ENCODE data around the gene SYNCRIP. TPM values are rescaled to one million over a fixed set of nuclear protein-coding genes. Genes with fewer than 3 reads are reported as not detected.

Gene SYNCRIP
- polyA plus RNA-seq, 1 donor from 2014 or later: 111 TPM

GRCh38 chr6:85576476-85576875 is 66.2 kb downstream of the SYNCRIP start:
- TF ChIP-seq EZH2 (IDR thresholded peaks at IDR 0.05; ENCODE audit: borderline replicate concordance, insufficient read depth, low read length, poor library complexity, severe bottlenecking) (no peak), MXI1 (conservative IDR thresholded peaks at IDR 0.05; ENCODE audit: poor library complexity, severe bottlenecking) (no peak), EP300 (conservative IDR thresholded peaks at IDR 0.05; ENCODE audit: poor library complexity, severe bottlenecking) (peak; percentile 52), SMC3 (conservative IDR thresholded peaks at IDR 0.05; ENCODE audit: poor library complexity) (no peak)
- no peaks in the 10 kb centered on the region for H3K9me2 ChIP-seq (ENCODE audit: insufficient read depth, low read length)
- H3K9me3 ChIP-seq (ENCODE audit: low read length): no peaks in the 10 kb centered on the region
- H3K9ac ChIP-seq (ENCODE audit: low read length): no peak overlapping the region
- no peak overlapping the region for H3K4me3 ChIP-seq (ENCODE audit: low read length)
- H2AFZ ChIP-seq (ENCODE audit: low read depth, low read length): no peak overlapping the region
- H3K36me3 ChIP-seq (ENCODE audit: insufficient read depth, low read length): no peaks in the 10 kb centered on the region
- H3K27ac ChIP-seq (ENCODE audit: low read length): no peak overlapping the region
- H4K20me1 ChIP-seq (ENCODE audit: insufficient read depth): no peaks in the 10 kb centered on the region
- no peaks in the 10 kb centered on the region for H3F3A ChIP-seq (ENCODE audit: insufficient read depth, low read length, poor library complexity, severe bottlenecking)
- peaks cover 13% of the 10 kb centered on the region for H3K79me2 ChIP-seq (replicated peaks; ENCODE audit: insufficient read depth, low read length)
- H3K27me3 ChIP-seq (ENCODE audit: insufficient read depth, low read depth, low read length): no peaks in the 10 kb centered on the region
- H3K4me2 ChIP-seq (ENCODE audit: low read length): no peak overlapping the region

GRCh38 chr6:85574932-85575598 is 67.6 kb downstream of the SYNCRIP start:
- Histone ChIP-seq H3K9me3 (ENCODE audit: low read length) (no peaks in the 10 kb centered on the region), H3K79me2 (replicated peaks; ENCODE audit: insufficient read depth, low read length) (peaks cover 13% of the 10 kb centered on the region), H3K4me3 (ENCODE audit: low read length) (no peak overlapping the region), H3K9me2 (ENCODE audit: insufficient read depth, low read length) (no peaks in the 10 kb centered on the region), H3K4me2 (ENCODE audit: low read length) (no peak overlapping the region), H3K27me3 (ENCODE audit: insufficient read depth, low read depth, low read length) (no peaks in the 10 kb centered on the region), H3F3A (ENCODE audit: insufficient read depth, low read length, poor library complexity, severe bottlenecking) (no peaks in the 10 kb centered on the region), H3K36me3 (ENCODE audit: insufficient read depth, low read length) (no peaks in the 10 kb centered on the region), H3K27ac (ENCODE audit: low read length) (no peak overlapping the region), H4K20me1 (ENCODE audit: insufficient read depth) (no peaks in the 10 kb centered on the region), H3K9ac (ENCODE audit: low read length) (no peak overlapping the region), H2AFZ (ENCODE audit: low read depth, low read length) (no peak overlapping the region)
- TF ChIP-seq RAD21 (conservative IDR thresholded peaks at IDR 0.05) (no peak), REST (IDR thresholded peaks at IDR 0.05; ENCODE audit: borderline replicate concordance) (no peak), EP300 (conservative IDR thresholded peaks at IDR 0.05; ENCODE audit: poor library complexity, severe bottlenecking) (no peak), SMC3 (conservative IDR thresholded peaks at IDR 0.05; ENCODE audit: poor library complexity) (no peak), EZH2 (IDR thresholded peaks at IDR 0.05; ENCODE audit: borderline replicate concordance, insufficient read depth, low read length, poor library complexity, severe bottlenecking) (no peak), TAF1 (IDR thresholded peaks at IDR 0.05; ENCODE audit: low read depth) (no peak), POLR2AphosphoS5 (IDR thresholded peaks at IDR 0.05) (no peak), MXI1 (conservative IDR thresholded peaks at IDR 0.05; ENCODE audit: poor library complexity, severe bottlenecking) (no peak)
- TF ChIP-seq, protein P1, sequence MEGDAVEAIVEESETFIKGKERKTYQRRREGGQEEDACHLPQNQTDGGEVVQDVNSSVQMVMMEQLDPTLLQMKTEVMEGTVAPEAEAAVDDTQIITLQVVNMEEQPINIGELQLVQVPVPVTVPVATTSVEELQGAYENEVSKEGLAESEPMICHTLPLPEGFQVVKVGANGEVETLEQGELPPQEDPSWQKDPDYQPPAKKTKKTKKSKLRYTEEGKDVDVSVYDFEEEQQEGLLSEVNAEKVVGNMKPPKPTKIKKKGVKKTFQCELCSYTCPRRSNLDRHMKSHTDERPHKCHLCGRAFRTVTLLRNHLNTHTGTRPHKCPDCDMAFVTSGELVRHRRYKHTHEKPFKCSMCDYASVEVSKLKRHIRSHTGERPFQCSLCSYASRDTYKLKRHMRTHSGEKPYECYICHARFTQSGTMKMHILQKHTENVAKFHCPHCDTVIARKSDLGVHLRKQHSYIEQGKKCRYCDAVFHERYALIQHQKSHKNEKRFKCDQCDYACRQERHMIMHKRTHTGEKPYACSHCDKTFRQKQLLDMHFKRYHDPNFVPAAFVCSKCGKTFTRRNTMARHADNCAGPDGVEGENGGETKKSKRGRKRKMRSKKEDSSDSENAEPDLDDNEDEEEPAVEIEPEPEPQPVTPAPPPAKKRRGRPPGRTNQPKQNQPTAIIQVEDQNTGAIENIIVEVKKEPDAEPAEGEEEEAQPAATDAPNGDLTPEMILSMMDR (IDR thresholded peaks at IDR 0.05; ENCODE audit: poor library complexity, severe bottlenecking): no peak

Data from neural cell (in vitro differentiated cells).